Tibial nerve (tissue), 4 donors: ENCODE measurements around the gene LIPH. TPM values are rescaled to one million over a fixed set of nuclear protein-coding genes. Genes with fewer than 3 reads are reported as not detected.

Experiments
- DNase-seq, 2 donors: peaks; one replicate each; pipeline ENCODE4 v3.0.0-alpha.2; 2019; ENCODE audit warnings: low spot score in 2 of 2
- H3K27ac ChIP-seq, 4 donors: fragments of 200-600 bp; sonication (generic) in 3 of 4; one replicate each; pipeline ENCODE4 v1.5.1; 2017 to 2019; ENCODE audit warnings: mild to moderate bottlenecking in 1 of 4
- H3K27me3 ChIP-seq, 2 donors: fragments of 200-600 bp; sonication (generic) in 1 of 2; one replicate each; pipeline versions ENCODE4 v1.5.1 to v1.6.0; 2017 to 2019
- H3K36me3 ChIP-seq, 3 donors: fragments of 200-600 bp; sonication (generic); one replicate each; pipeline ENCODE4 v1.5.1; 2018 to 2019
- H3K4me1 ChIP-seq, 4 donors: fragments of 200-600 bp; sonication (generic) in 3 of 4; one replicate each; pipeline ENCODE4 v1.5.1; 2017 to 2019
- H3K4me3 ChIP-seq, 4 donors: fragments of 200-600 bp; sonication (generic) in 3 of 4; one replicate each; pipeline ENCODE4 v1.5.1; 2017 to 2019; ENCODE audit warnings: mild to moderate bottlenecking in 1 of 4, moderate library complexity in 1 of 4
- H3K9me3 ChIP-seq, 4 donors: fragments of 200-600 bp; sonication (generic) in 3 of 4; one replicate each; pipeline ENCODE4 v1.5.1; 2017 to 2019
- EP300 ChIP-seq, 2 donors: sonication (generic); formaldehyde crosslinking; IDR thresholded peaks; one replicate each; pipeline ENCODE4 v1.6.1; 2017; ENCODE audit warnings: antibody characterized with exemption in 2 of 2, mild to moderate bottlenecking in 1 of 2
- POLR2A ChIP-seq, 2 donors: fragments of 450-650 bp; IDR thresholded peaks; one replicate each; pipeline ENCODE4 v1.6.1; 2017; ENCODE audit warnings: antibody characterized with exemption in 2 of 2, mild to moderate bottlenecking in 2 of 2, moderate library complexity in 2 of 2
- WGBS, 2 donors: methylation state at CpG; one replicate each; pipeline ENCODE4 v1.1.5; 2018; 5-methylcytosine and 5-hydroxymethylcytosine counted together
- total RNA-seq, 4 donors: library from RNA; depleted of rRNA; stranded (reverse); fragments of >200 nt; gene quantifications; one replicate each; pipeline ENCODE4 v1.1.0, GENCODE V29; 2016
- TF ChIP-seq, protein P1 (sequence below), 5 experiments: fragments of 200-600 bp in 3 of 5; fragments of 450-650 bp in 2 of 5; sonication (generic) in 3 of 5; IDR thresholded peaks; one replicate each; pipeline ENCODE4 v1.5.1; 2016 to 2019; ENCODE audit warnings: antibody characterized with exemption in 5 of 5, mild to moderate bottlenecking in 3 of 5, moderate library complexity in 2 of 5

LIPH gene
- total RNA-seq, 4 donors from 2014 or later = 0.20 to 0.30 (median 0.21) TPM; not detected in 1

DNA sequence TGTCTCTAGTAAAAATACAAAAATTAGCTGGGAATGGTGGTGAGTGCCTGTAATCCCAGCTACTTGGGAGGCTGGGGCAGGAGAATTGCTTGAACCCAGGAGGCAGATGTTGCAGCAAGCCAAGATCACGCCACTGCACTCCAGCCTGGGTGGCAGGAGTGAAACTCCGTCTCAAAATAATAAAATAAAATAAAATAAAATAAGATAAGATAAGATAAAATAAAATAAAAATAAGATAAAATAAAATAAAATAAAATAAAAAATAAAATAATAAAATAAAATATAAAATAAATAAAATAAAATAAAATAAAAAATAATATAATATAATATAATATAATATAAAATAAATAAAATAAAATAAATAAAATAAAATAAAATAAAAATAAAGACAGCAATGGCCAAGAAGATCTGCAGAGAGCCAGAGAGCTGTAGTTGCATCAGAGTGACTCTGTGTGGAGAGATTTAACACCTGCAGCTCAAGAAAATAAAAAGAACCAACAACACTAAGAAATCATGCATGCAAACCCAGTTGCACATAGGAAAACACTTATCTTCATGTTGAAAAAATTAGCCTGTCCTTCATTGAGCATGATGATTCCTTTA, 25.9 kb downstream of the LIPH start:
- WGBS, 2 donors = 91 to 92% methylated on average over 2 of the region's 2 CpGs
- no peak for TF ChIP-seq POLR2A (IDR thresholded peaks at IDR 0.05)
- Histone ChIP-seq H3K36me3 (no peaks in the 10 kb centered on the region), H3K27me3 (no peaks in the 10 kb centered on the region), H3K4me1 (no peaks in the 10 kb centered on the region), H3K4me3 (no peak overlapping the region), H3K27ac (no peak overlapping the region), H3K9me3 (no peaks in the 10 kb centered on the region)
- no peak for DNase-seq

DNA sequence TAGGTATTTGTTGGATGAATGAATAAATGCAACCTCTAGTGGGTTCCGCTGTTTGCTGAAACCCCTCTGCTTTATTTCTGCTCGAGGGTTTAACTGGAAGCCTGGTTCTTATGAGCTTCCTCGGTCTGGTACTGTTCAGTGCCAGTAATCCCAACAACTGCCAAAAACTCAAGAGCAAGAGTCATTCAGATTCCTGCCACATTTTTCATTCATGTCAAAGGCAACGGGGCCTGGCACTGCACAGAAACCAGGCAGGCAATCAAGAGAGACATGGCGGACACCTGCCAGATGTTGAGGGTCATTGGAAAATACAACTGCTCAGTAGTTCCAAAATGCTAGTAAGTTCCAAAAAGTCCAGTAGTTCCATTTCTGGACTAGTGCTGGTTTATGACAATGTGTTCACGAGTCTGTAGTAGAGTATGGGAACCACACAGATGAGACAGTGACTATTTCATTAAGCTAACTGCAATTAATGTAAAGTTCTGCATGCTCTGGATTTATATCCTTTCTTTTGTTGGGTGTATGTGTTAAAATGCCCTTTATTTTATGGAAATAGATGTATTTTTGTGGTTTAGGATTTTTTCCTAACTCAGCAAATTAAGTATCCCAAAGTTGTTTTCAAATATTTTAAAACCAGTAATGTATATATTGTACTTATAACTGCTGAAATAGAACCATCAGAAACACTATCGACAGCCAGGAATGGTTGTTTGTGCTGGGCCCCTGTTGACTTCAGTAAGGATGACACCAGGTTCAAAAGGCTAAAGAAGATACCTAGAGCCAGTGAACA, 30.8 kb downstream of the LIPH start:
- WGBS, 2 donors = 86 to 88% methylated on average over 7 of the region's 7 CpGs
- H3K4me3 ChIP-seq = no peak overlapping the region
- no peaks in the 10 kb centered on the region for H3K36me3 ChIP-seq
- H3K4me1 ChIP-seq = no peaks in the 10 kb centered on the region
- TF ChIP-seq POLR2A (IDR thresholded peaks at IDR 0.05) = no peak
- TF ChIP-seq, protein P1, sequence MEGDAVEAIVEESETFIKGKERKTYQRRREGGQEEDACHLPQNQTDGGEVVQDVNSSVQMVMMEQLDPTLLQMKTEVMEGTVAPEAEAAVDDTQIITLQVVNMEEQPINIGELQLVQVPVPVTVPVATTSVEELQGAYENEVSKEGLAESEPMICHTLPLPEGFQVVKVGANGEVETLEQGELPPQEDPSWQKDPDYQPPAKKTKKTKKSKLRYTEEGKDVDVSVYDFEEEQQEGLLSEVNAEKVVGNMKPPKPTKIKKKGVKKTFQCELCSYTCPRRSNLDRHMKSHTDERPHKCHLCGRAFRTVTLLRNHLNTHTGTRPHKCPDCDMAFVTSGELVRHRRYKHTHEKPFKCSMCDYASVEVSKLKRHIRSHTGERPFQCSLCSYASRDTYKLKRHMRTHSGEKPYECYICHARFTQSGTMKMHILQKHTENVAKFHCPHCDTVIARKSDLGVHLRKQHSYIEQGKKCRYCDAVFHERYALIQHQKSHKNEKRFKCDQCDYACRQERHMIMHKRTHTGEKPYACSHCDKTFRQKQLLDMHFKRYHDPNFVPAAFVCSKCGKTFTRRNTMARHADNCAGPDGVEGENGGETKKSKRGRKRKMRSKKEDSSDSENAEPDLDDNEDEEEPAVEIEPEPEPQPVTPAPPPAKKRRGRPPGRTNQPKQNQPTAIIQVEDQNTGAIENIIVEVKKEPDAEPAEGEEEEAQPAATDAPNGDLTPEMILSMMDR (IDR thresholded peaks at IDR 0.05) = no peak
- H3K27ac ChIP-seq = no peak overlapping the region
- no peaks in the 10 kb centered on the region for H3K9me3 ChIP-seq
- no peak for DNase-seq
- no peaks in the 10 kb centered on the region for H3K27me3 ChIP-seq

- WGBS, 2 donors = 79 to 84% methylated on average over 5 of the region's 5 CpGs
- no peak for DNase-seq
- H3K4me1 ChIP-seq = no peaks in the 10 kb centered on the region
- H3K9me3 ChIP-seq = no peaks in the 10 kb centered on the region
- TF ChIP-seq, protein P1 (IDR thresholded peaks at IDR 0.05) = no peak
- TF ChIP-seq EP300 (IDR thresholded peaks at IDR 0.05) (no peak), POLR2A (IDR thresholded peaks at IDR 0.05) (no peak)
- H3K27me3 ChIP-seq = no peaks in the 10 kb centered on the region
- no peaks in the 10 kb centered on the region for H3K36me3 ChIP-seq
- H3K27ac ChIP-seq = no peak overlapping the region
- no peak overlapping the region for H3K4me3 ChIP-seq
Measured at GRCh38 chr3:185519021-185519420, 33.4 kb downstream of the LIPH start.

GRCh38 chr3:185517387-185518130, 34.8 kb downstream of the LIPH start:
- no peak for TF ChIP-seq EP300 (IDR thresholded peaks at IDR 0.05)
- TF ChIP-seq, protein P1 (IDR thresholded peaks at IDR 0.05) = no peak
- no peak for TF ChIP-seq POLR2A (IDR thresholded peaks at IDR 0.05)

DNA sequence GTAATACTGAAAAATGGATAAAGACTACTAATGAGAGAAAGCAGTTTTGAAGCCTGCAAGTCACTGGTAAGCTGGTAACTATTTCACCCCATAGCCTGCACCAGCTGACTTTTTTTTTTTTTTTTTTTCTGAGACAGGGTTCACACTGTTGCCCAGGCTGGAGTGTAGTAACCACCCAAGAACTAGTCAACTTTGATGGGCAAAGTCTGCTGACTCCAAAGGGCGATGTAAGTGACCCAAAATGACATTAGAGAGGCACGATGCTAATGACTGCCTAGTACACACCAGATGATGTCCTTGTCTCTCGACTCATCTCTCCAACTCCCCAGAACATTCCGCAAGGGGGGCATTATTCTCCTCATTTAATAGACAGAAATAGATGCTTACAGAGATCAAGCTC, 40.7 kb downstream of the LIPH start:
- no peak overlapping the region for H3K4me3 ChIP-seq
- H3K27me3 ChIP-seq = no peaks in the 10 kb centered on the region
- no peak overlapping the region for H3K27ac ChIP-seq
- no peaks in the 10 kb centered on the region for H3K4me1 ChIP-seq
- H3K36me3 ChIP-seq = no peaks in the 10 kb centered on the region
- TF ChIP-seq EP300 (IDR thresholded peaks at IDR 0.05) = no peak
- TF ChIP-seq, protein P1 (IDR thresholded peaks at IDR 0.05) = no peak
- no peak for TF ChIP-seq POLR2A (IDR thresholded peaks at IDR 0.05)
- no peak for DNase-seq
- 78 to 82% methylated on average over 4 of the region's 4 CpGs for WGBS, 2 donors
- no peaks in the 10 kb centered on the region for H3K9me3 ChIP-seq

More at GRCh38 chr3:185517387-185518130, 34.8 kb downstream of the LIPH start:
- 77 to 81% methylated on average over 2 of the region's 2 CpGs for WGBS, 2 donors
- no peak for DNase-seq
- H3K9me3 ChIP-seq = no peaks in the 10 kb centered on the region
- no peaks in the 10 kb centered on the region for H3K36me3 ChIP-seq
- no peak overlapping the region for H3K4me3 ChIP-seq
- no peaks in the 10 kb centered on the region for H3K27me3 ChIP-seq
- H3K4me1 ChIP-seq = no peaks in the 10 kb centered on the region
- no peak overlapping the region for H3K27ac ChIP-seq
